K562 (cell line): ENCODE data around the gene TCF4. TPM values are rescaled to one million over a fixed set of nuclear protein-coding genes. Genes with fewer than 3 reads are reported as not detected.

ENCODE experiments used
- ATAC-seq: fragments of 200-7000 bp; cut with Tn5 transposase; 3 replicates; pipeline ENCODE4 v1.9.1; 2020; ENCODE audit warnings: moderate library complexity
- BruUV-seq: library from RNA; stranded (reverse); fragments of 400-500 nt; replicated peaks from 2 replicates; lab custom pipeline; 2021; lab: Mats Ljungman, UMichigan
- CTCF ChIA-PET: fragments of 300-600 bp; formaldehyde crosslinking; extraction: SDS; loops from one replicate; lab custom pipeline; 2021; ENCODE audit warnings: low intra/inter-chr PET ratio; lab: Yijun Ruan, JAX
- POLR2A ChIA-PET: fragments of 300-600, 350-650 bp; sonication (Branson Sonifier 250); formaldehyde crosslinking; extraction: SDS; loops from one replicate; lab custom pipeline; 2021; ENCODE audit warnings: antibody characterized with exemption, inconsistent platforms; lab: Yijun Ruan, JAX
- DNase-seq, 4 experiments: peaks; one replicate each; pipeline versions ENCODE4 v3.0.0 to v3.0.0-alpha.2; 2011 to 2018; ENCODE audit warnings: low spot score in 3 of 4, mixed read lengths in 3 of 4; ENCODE audit errors: extremely low read depth in 1 of 4
- FAIRE-seq: peaks from 2 replicates; lab custom pipeline; 2011; peaks lifted over from hg19 to GRCh38; lab: Jason Lieb, UNC
- H2AFZ ChIP-seq: 2 replicates; pipeline ENCODE4 v1.6.0; 2011; ENCODE audit warnings: low read depth, low read length, control low read depth, inconsistent platforms
- H3K27ac ChIP-seq: fragments of 200-600 bp; 3 replicates; pipeline ENCODE4 v1.8.0; 2011; ENCODE audit warnings: low read depth, mild to moderate bottlenecking, control low read depth, inconsistent platforms, low read length, moderate library complexity, mixed read lengths; ENCODE audit errors: extremely low read depth
- H3K27me3 ChIP-seq, 2 experiments: fragments of 300-600 bp in 1 of 2; 2 replicates in 1 of 2; 3 replicates in 1 of 2; pipeline versions ENCODE4 v1.6.0 to v1.8.0; 2011; ENCODE audit warnings: inconsistent platforms in 2 of 2, low read length in 2 of 2, mild to moderate bottlenecking in 1 of 2, mixed read lengths in 1 of 2, moderate library complexity in 1 of 2; ENCODE audit not compliant: control insufficient read depth in 2 of 2, insufficient read depth in 2 of 2
- H3K36me3 ChIP-seq: fragments of 300-600 bp; 3 replicates; pipeline ENCODE4 v1.8.0; 2011; ENCODE audit warnings: mild to moderate bottlenecking, low read length, inconsistent platforms; ENCODE audit not compliant: control insufficient read depth, insufficient read depth
- H3K4me1 ChIP-seq, 2 experiments: fragments of 200-600 bp in 1 of 2; replicated peaks in 1 of 2; 2 replicates in 1 of 2; 3 replicates in 1 of 2; pipeline versions ENCODE4 v1.5.1 to v1.8.0; 2011; ENCODE audit warnings: inconsistent platforms in 2 of 2, low read length in 2 of 2, mild to moderate bottlenecking in 1 of 2, mixed read lengths in 1 of 2, moderate library complexity in 1 of 2; ENCODE audit not compliant: control insufficient read depth in 2 of 2, insufficient read depth in 2 of 2
- H3K4me2 ChIP-seq: 2 replicates; pipeline ENCODE4 v1.6.1; 2011; ENCODE audit warnings: low read length, control low read depth, inconsistent platforms, mixed read lengths; ENCODE audit not compliant: insufficient read depth
- H3K4me3 ChIP-seq: fragments of 200-600 bp; sonication (generic), shearing (Covaris generic); 2 replicates; pipeline ENCODE4 v1.5.1; 2016; ENCODE audit warnings: control low read depth, inconsistent platforms
- H3K79me2 ChIP-seq: fragments of 200-600 bp; 3 replicates; pipeline ENCODE4 v1.8.0; 2011; ENCODE audit warnings: low read length, inconsistent platforms; ENCODE audit not compliant: control insufficient read depth, insufficient read depth
- H3K9ac ChIP-seq, 2 experiments: 2 replicates each; pipeline versions ENCODE4 v1.6.0 to v1.6.1; 2011; ENCODE audit warnings: low read depth in 2 of 2, low read length in 2 of 2, control low read depth in 1 of 2, inconsistent platforms in 1 of 2, mild to moderate bottlenecking in 1 of 2, mixed read lengths in 1 of 2; ENCODE audit not compliant: insufficient read depth in 1 of 2
- H3K9me1 ChIP-seq: one replicate; pipeline ENCODE4 v1.6.0; 2011; ENCODE audit warnings: inconsistent platforms, mild to moderate bottlenecking, low read length, moderate library complexity; ENCODE audit not compliant: control insufficient read depth, insufficient read depth
- H3K9me3 ChIP-seq: replicated peaks from 2 replicates; pipeline ENCODE4 v1.5.1; 2011; ENCODE audit warnings: low read depth, low read length, inconsistent platforms; ENCODE audit not compliant: control insufficient read depth, insufficient read depth
- H4K20me1 ChIP-seq: replicated peaks from 2 replicates; pipeline ENCODE4 v1.6.1; 2011; ENCODE audit warnings: low read length, inconsistent platforms, mixed read lengths; ENCODE audit not compliant: control insufficient read depth, insufficient read depth
- ATF3 ChIP-seq, 2 experiments: fragments of 450-650 bp in 1 of 2; sonication (generic) in 1 of 2; formaldehyde crosslinking in 1 of 2; IDR thresholded peaks in 1 of 2; conservative IDR thresholded peaks in 1 of 2; 2 replicates each; pipeline versions ENCODE4 v1.6.1 to v1.8.1; 2016 to 2023; ENCODE audit warnings: mild to moderate bottlenecking in 2 of 2, moderate library complexity in 2 of 2, inconsistent platforms in 1 of 2, missing genetic modification reagents in 1 of 2
- BDP1 ChIP-seq: IDR thresholded peaks from 3 replicates; pipeline ENCODE4 v1.6.1; 2011; ENCODE audit not compliant: insufficient read length, insufficient read depth
- CEBPG ChIP-seq, 3 experiments: fragments of 200-800 bp in 1 of 3; sonication (Bioruptor generic) in 1 of 3; sonication (generic) in 1 of 3; formaldehyde crosslinking in 1 of 3; IDR thresholded peaks in 2 of 3; conservative IDR thresholded peaks in 1 of 3; 2 replicates each; pipeline versions ENCODE4 v1.6.1 to v1.8.0; 2016 to 2022; ENCODE audit warnings: missing compliant biosample characterization in 2 of 3, missing genetic modification characterization in 2 of 3, mild to moderate bottlenecking in 1 of 3, missing genetic modification reagents in 1 of 3
- EGR1 ChIP-seq: fragments of 450-650 bp; conservative IDR thresholded peaks from 2 replicates; pipeline ENCODE4 v1.6.1; 2017; ENCODE audit warnings: mild to moderate bottlenecking
- FOXK2 ChIP-seq, 2 experiments: fragments of 450-650 bp; IDR thresholded peaks in 1 of 2; conservative IDR thresholded peaks in 1 of 2; 2 replicates each; pipeline ENCODE4 v1.6.1; 2016; ENCODE audit warnings: low read depth in 2 of 2, mild to moderate bottlenecking in 1 of 2
- GTF2A2 ChIP-seq: IDR thresholded peaks from 2 replicates; pipeline ENCODE4 v1.6.1; 2016; ENCODE audit warnings: mild to moderate bottlenecking, missing genetic modification characterization, missing compliant biosample characterization
- HNRNPLL ChIP-seq: fragments of 200-400 bp; formaldehyde crosslinking; IDR thresholded peaks from 2 replicates; pipeline ENCODE4 v1.6.1; 2017; ENCODE audit warnings: low read length, low read depth, mild to moderate bottlenecking; ENCODE audit not compliant: poor library complexity, severe bottlenecking
- KDM5B ChIP-seq: fragments of 200-600 bp; sonication (generic); IDR thresholded peaks from 2 replicates; pipeline ENCODE4 v1.6.1; 2012; ENCODE audit warnings: low read depth, mild to moderate bottlenecking, moderate library complexity, low read length, control low read depth, inconsistent platforms; ENCODE audit not compliant: insufficient replicate concordance
- MYNN ChIP-seq, 2 experiments: sonication (generic); formaldehyde crosslinking in 1 of 2; IDR thresholded peaks; 2 replicates each; pipeline versions ENCODE4 v1.5.0 to v1.6.1; 2016 to 2020; ENCODE audit warnings: antibody characterized with exemption in 1 of 2, missing genetic modification reagents in 1 of 2
- NR2C2 ChIP-seq, 2 experiments: fragments of 200-800 bp in 1 of 2; sonication (Bioruptor generic) in 1 of 2; sonication (generic) in 1 of 2; formaldehyde crosslinking in 1 of 2; IDR thresholded peaks; 2 replicates each; pipeline versions ENCODE4 v1.6.1 to v1.8.0; 2016 to 2022; ENCODE audit warnings: mild to moderate bottlenecking in 1 of 2, missing compliant biosample characterization in 1 of 2, missing genetic modification characterization in 1 of 2, missing genetic modification reagents in 1 of 2
- PURB ChIP-seq: sonication (generic); formaldehyde crosslinking; IDR thresholded peaks from 2 replicates; pipeline ENCODE4 v1.9.0; 2021; ENCODE audit warnings: low read depth, mild to moderate bottlenecking, missing genetic modification reagents
- THAP7 ChIP-seq: fragments of 250-450 bp; sonication (Bioruptor Pico); IDR thresholded peaks from 2 replicates; pipeline ENCODE4 v1.5.0; 2021
- ZBTB49 ChIP-seq: sonication (generic); formaldehyde crosslinking; IDR thresholded peaks from 2 replicates; pipeline ENCODE4 v1.8.0; 2022; ENCODE audit warnings: missing genetic modification reagents, mild to moderate bottlenecking, borderline replicate concordance
- ZKSCAN8 ChIP-seq: fragments of 200-800 bp; sonication (Bioruptor generic); IDR thresholded peaks from 2 replicates; pipeline ENCODE4 v1.6.1; 2016; ENCODE audit warnings: missing genetic modification characterization, missing compliant biosample characterization
- ZNF395 ChIP-seq: fragments of 200-800 bp; sonication (Bioruptor generic); IDR thresholded peaks from 2 replicates; pipeline ENCODE4 v1.6.1; 2017; ENCODE audit warnings: missing genetic modification characterization, missing compliant biosample characterization
- ZNF408 ChIP-seq: fragments of 250-450 bp; sonication (Bioruptor Pico); IDR thresholded peaks from 2 replicates; pipeline ENCODE4 v1.4.0; 2020; ENCODE audit warnings: low read depth, mild to moderate bottlenecking, moderate library complexity
- WGBS: fragments of 100-300 bp; shearing (Covaris generic); methylation state at CpG from one replicate; pipeline ENCODE4 v1.1.6; 2016; ENCODE audit warnings: low coverage, mixed read lengths; ENCODE audit not compliant: insufficient coverage; ENCODE audit errors: missing lambda C conversion rate; 5-methylcytosine and 5-hydroxymethylcytosine counted together
- in situ Hi-C: fragments of 300-500 bp; cut with MboI; formaldehyde crosslinking; loops from 4 replicates; pipeline ENCODE4 v1.15.0; 2018; ENCODE audit warnings: inconsistent platforms, mixed read lengths
- intact Hi-C: fragments of 100-400 bp; cut with micrococcal nuclease; formaldehyde crosslinking; loops from 2 replicates; pipeline ENCODE4 v1.14.2; 2022
- polyA plus RNA-seq, 8 experiments: library from polyadenylated mRNA; depleted of rRNA in 4 of 8; stranded (reverse) in 5 of 8; unstranded in 3 of 8; fragments of >200 nt; fragmentation: Nextera tagmentation in 2 of 8; fragmentation: Illumina TruSeq in 1 of 8; extraction: Ambion mirVana in 2 of 8; extraction: Trizol in 1 of 8; gene quantifications; 2 replicates each; pipeline versions ENCODE4 v1.2.1 to v1.2.3, GENCODE V29; 2011 to 2014; ENCODE audit warnings: inconsistent platforms in 1 of 8, missing spikeins in 1 of 8
- total RNA-seq, 7 experiments: library from RNA; depleted of rRNA in 6 of 7; stranded (reverse); fragments of >200 nt in 6 of 7; fragmentation: Illumina TruSeq in 2 of 7; extraction: Trizol in 2 of 7; gene quantifications; 2 replicates each; pipeline versions ENCODE4 v1.2.1 to v1.2.3, GENCODE V29; 2011 to 2021; ENCODE audit warnings: low replicate concordance in 1 of 7

The TCF4 gene
- total and polyA plus RNA-seq, 9 of the 15 experiments (the other 6 are each of a cell fraction or from before 2014, with no cell fraction given) = 4.8 to 24.7 (median 15.2) TPM

GRCh38 chr18:55465313-55465712 is 122.7 kb downstream of the TCF4 start:
- no peak overlapping the region for H2AFZ ChIP-seq
- no peaks in the 10 kb centered on the region for H4K20me1 ChIP-seq
- no peaks in the 10 kb centered on the region for H3K4me1 ChIP-seq
- intact Hi-C loops (no loop called here), in situ Hi-C loops (no loop called here)
- DNase-seq = no peak
- CTCF ChIA-PET = no interaction called here
- no TSS peak for BruUV-seq
- WGBS = 76% methylated on average over 2 of the region's 2 CpGs
- no peaks in the 10 kb centered on the region for H3K9me1 ChIP-seq
- no peak overlapping the region for H3K9ac ChIP-seq
- H3K4me3 ChIP-seq = no peak overlapping the region
- H3K9me3 ChIP-seq = no peaks in the 10 kb centered on the region
- no peaks in the 10 kb centered on the region for H3K79me2 ChIP-seq
- H3K27ac ChIP-seq = no peak overlapping the region
- POLR2A ChIA-PET = no interaction called here
- no peak for ATAC-seq
- no peak for FAIRE-seq
- H3K36me3 ChIP-seq = peaks cover 3% of the 10 kb centered on the region; the same call in 1 of the 3 replicates
- H3K4me2 ChIP-seq = no peak overlapping the region
- no peaks in the 10 kb centered on the region for H3K27me3 ChIP-seq
- TF ChIP-seq ZNF408 (CRISPR knock-in tag) (no peak), HNRNPLL (no peak), PURB (CRISPR knock-in tag) (no peak), ZNF395 (CRISPR knock-in tag) (no peak), ZKSCAN8 (CRISPR knock-in tag) (no peak), ZBTB49 (CRISPR knock-in tag) (no peak), BDP1 (no peak), ATF3 (IDR thresholded peaks at IDR 0.05) (no peak), ATF3 (CRISPR knock-in tag; conservative IDR thresholded peaks at IDR 0.05) (no peak), NR2C2 (CRISPR knock-in tag; IDR thresholded peaks at IDR 0.05) (no peak), NR2C2 (tag; IDR thresholded peaks at IDR 0.05) (no peak), GTF2A2 (no peak), KDM5B (no peak), EGR1 (no peak), FOXK2 (conservative IDR thresholded peaks at IDR 0.05 in 1 of 2, IDR thresholded peaks at IDR 0.05 in 1 of 2; ENCODE audit: low read depth in 2 of 2) (no peak), CEBPG (CRISPR knock-in tag; IDR thresholded peaks at IDR 0.05) (no peak), CEBPG (tag; conservative IDR thresholded peaks at IDR 0.05 in 1 of 2, IDR thresholded peaks at IDR 0.05 in 1 of 2) (no peak), THAP7 (no peak), MYNN (IDR thresholded peaks at IDR 0.05) (no peak), MYNN (CRISPR knock-in tag; IDR thresholded peaks at IDR 0.05) (no peak)
